Breast epithelium (tissue), 4 donors: Measurements from ENCODE around the gene IGF1R. TPM values are rescaled to one million over a fixed set of nuclear protein-coding genes. Genes with fewer than 3 reads are reported as not detected.

Experiments used
- DNase-seq, 2 donors: peaks; one replicate each; pipeline ENCODE4 v3.0.0-alpha.2; 2019; ENCODE audit warnings: low spot score in 2 of 2
- H3K27ac ChIP-seq, 2 donors: fragments of 200-600 bp; sonication (generic) in 1 of 2; one replicate each; pipeline ENCODE4 v1.5.1; 2016 to 2019; ENCODE audit warnings: mild to moderate bottlenecking in 1 of 2
- H3K27me3 ChIP-seq, 2 donors: fragments of 200-600 bp; sonication (generic) in 1 of 2; one replicate each; pipeline versions ENCODE4 v1.5.1 to v1.6.0; 2017 to 2019; ENCODE audit warnings: control low read depth in 1 of 2, mild to moderate bottlenecking in 1 of 2
- H3K36me3 ChIP-seq: fragments of 200-600 bp; one replicate; pipeline ENCODE4 v1.5.1; 2019
- H3K4me1 ChIP-seq, 2 donors: fragments of 200-600 bp; sonication (generic); one replicate each; pipeline ENCODE4 v1.5.1; 2016 to 2019; ENCODE audit warnings: control low read depth in 1 of 2
- H3K4me3 ChIP-seq, 3 donors: fragments of 200-600 bp; sonication (generic); 1 replicate in 2 of 3; 2 replicates in 1 of 3; pipeline ENCODE4 v1.5.1; 2016 to 2019; ENCODE audit warnings: mild to moderate bottlenecking in 3 of 3, moderate library complexity in 2 of 3
- H3K9me3 ChIP-seq, 2 donors: fragments of 200-600 bp; sonication (generic) in 1 of 2; one replicate each; pipeline ENCODE4 v1.5.1; 2016 to 2019; ENCODE audit warnings: control low read depth in 1 of 2
- POLR2A ChIP-seq: fragments of 450-650 bp; IDR thresholded peaks from one replicate; pipeline ENCODE4 v1.6.1; 2016; ENCODE audit warnings: antibody characterized with exemption, mild to moderate bottlenecking, moderate library complexity
- POLR2AphosphoS5 ChIP-seq, 3 donors: sonication (generic); formaldehyde crosslinking; IDR thresholded peaks; one replicate each; pipeline ENCODE4 v1.6.1; 2017; ENCODE audit warnings: antibody characterized with exemption in 3 of 3
- intact Hi-C: fragments of 100-400 bp; cut with DNase I; formaldehyde crosslinking; loops from one replicate; pipeline ENCODE4 v1.15.1; 2023; ENCODE audit warnings: low total_unique reads
- total RNA-seq, 3 donors: library from RNA; depleted of rRNA; stranded (reverse); fragments of >200 nt; gene quantifications; one replicate each; pipeline ENCODE4 v1.1.0, GENCODE V29; 2016
- TF ChIP-seq, protein P1 (sequence below), 3 donors: fragments of 450-650 bp; IDR thresholded peaks; one replicate each; pipeline ENCODE4 v1.5.1; 2016 to 2017; ENCODE audit warnings: antibody characterized with exemption in 3 of 3, mild to moderate bottlenecking in 3 of 3, moderate library complexity in 3 of 3

Gene IGF1R
- total RNA-seq, 3 donors from 2014 or later = 61.8 to 146 (median 103) TPM

DNA sequence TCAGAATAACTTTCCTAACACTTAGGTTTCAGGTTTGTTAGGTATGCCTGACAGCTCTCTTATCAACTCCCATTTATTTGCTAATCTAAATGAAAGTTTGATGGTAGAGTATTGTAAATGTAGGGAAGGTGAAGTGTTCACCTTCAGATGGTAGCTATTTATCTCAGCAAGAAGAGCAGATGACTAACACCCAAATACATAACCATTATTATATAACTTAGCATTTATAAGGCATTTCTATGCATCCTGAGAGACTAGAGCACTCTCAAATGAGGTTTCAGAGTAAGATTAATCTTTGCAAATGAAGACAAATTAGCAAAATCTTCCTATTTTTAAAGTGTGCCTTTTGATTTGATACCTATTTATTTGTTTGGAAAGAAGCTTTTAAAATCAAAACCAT lies 143.8 kb downstream of the IGF1R start:
- Histone ChIP-seq H3K27ac (no peak overlapping the region), H3K4me3 (no peak overlapping the region), H3K9me3 (no peaks in the 10 kb centered on the region), H3K36me3 (no peaks in the 10 kb centered on the region), H3K4me1 (peaks cover 0 to 18% of the 10 kb centered on the region in 2 donors), H3K27me3 (no peaks in the 10 kb centered on the region)
- DNase-seq = no peak
- TF ChIP-seq POLR2AphosphoS5 (IDR thresholded peaks at IDR 0.05) = no peak
- TF ChIP-seq, protein P1, sequence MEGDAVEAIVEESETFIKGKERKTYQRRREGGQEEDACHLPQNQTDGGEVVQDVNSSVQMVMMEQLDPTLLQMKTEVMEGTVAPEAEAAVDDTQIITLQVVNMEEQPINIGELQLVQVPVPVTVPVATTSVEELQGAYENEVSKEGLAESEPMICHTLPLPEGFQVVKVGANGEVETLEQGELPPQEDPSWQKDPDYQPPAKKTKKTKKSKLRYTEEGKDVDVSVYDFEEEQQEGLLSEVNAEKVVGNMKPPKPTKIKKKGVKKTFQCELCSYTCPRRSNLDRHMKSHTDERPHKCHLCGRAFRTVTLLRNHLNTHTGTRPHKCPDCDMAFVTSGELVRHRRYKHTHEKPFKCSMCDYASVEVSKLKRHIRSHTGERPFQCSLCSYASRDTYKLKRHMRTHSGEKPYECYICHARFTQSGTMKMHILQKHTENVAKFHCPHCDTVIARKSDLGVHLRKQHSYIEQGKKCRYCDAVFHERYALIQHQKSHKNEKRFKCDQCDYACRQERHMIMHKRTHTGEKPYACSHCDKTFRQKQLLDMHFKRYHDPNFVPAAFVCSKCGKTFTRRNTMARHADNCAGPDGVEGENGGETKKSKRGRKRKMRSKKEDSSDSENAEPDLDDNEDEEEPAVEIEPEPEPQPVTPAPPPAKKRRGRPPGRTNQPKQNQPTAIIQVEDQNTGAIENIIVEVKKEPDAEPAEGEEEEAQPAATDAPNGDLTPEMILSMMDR (IDR thresholded peaks at IDR 0.05) = no peak
- no peak for TF ChIP-seq POLR2A
- intact Hi-C loops = no loop called here

DNA sequence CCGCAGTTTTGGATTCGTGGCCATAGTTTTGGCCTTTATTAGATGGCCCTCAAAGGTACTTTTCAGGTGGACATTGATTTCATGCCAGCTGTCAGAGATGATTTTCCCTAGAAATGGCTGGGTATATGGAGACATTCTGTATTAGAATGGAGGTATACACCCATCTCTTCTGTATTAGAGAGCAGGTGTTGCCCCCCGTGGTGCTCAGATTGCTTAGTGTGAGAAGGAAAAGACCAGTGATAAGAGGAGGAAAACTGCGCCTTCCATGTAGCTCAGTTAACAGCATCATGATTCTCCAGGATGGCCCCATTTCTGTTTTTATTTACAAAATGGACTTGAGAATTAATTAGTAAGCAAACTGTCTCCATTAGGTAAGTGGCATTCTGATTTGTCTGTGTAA lies 145.9 kb downstream of the IGF1R start:
- no peak for DNase-seq
- Histone ChIP-seq H3K4me1 (peaks cover 0 to 19% of the 10 kb centered on the region in 2 donors), H3K9me3 (no peaks in the 10 kb centered on the region), H3K4me3 (no peak overlapping the region), H3K27me3 (no peaks in the 10 kb centered on the region), H3K27ac (no peak overlapping the region), H3K36me3 (no peaks in the 10 kb centered on the region)
- intact Hi-C loops = no loop called here
- no peak for TF ChIP-seq POLR2A
- TF ChIP-seq, protein P1 (IDR thresholded peaks at IDR 0.05) = no peak
- no peak for TF ChIP-seq POLR2AphosphoS5 (IDR thresholded peaks at IDR 0.05)

DNA sequence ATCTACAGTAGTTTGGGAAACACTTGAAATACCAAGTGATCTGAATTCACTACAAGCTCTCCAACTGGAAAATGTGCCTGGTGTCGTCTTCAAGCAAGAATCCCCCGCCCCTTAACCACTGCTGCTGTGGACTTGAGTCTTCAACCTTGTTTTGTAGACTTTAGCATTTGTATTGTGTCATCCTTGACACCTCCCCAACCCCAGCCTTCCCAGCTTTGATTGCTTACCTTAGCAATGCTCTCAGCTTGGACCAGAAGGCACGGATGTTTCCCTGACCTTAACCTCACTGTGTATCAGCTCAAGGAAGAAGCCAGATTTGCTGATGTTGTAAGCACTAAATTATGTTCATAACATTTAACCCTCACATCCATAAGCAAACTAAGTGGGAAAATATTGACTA lies 146.4 kb downstream of the IGF1R start:
- Histone ChIP-seq H3K27me3 (no peaks in the 10 kb centered on the region), H3K4me3 (no peak overlapping the region), H3K36me3 (no peaks in the 10 kb centered on the region), H3K4me1 (peaks cover 0 to 23% of the 10 kb centered on the region in 2 donors), H3K27ac (no peak overlapping the region), H3K9me3 (no peaks in the 10 kb centered on the region)
- intact Hi-C loops = no loop called here
- no peak for TF ChIP-seq POLR2A
- TF ChIP-seq, protein P1 (IDR thresholded peaks at IDR 0.05) = no peak
- TF ChIP-seq POLR2AphosphoS5 (IDR thresholded peaks at IDR 0.05) = no peak
- DNase-seq = no peak

DNA sequence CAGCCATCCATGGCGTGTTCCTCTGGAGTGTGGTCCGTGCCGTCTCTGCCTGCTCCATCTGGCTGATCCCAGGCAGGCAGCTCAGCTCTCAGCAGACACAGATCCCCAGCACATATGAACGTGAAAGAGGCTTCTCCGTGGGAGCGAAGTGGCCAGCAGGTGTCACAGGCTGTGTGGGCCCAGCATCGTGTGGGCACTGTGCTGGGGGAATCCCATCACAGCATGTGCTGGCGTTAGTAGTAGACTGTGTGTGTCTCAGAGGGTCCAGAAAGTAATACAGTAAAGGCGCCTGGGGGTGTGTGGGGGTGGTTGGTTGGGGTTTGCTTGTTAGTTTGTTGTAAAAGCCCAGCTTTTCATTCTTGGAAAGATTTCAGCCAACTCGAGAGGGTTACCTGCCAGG lies 147.6 kb downstream of the IGF1R start:
- H3K27ac ChIP-seq = no peak overlapping the region
- DNase-seq = no peak
- no peaks in the 10 kb centered on the region for H3K36me3 ChIP-seq
- H3K4me3 ChIP-seq = no peak overlapping the region
- no peaks in the 10 kb centered on the region for H3K9me3 ChIP-seq
- TF ChIP-seq POLR2AphosphoS5 (IDR thresholded peaks at IDR 0.05) = no peak
- TF ChIP-seq, protein P1 (IDR thresholded peaks at IDR 0.05) = no peak
- H3K27me3 ChIP-seq = no peaks in the 10 kb centered on the region
- H3K4me1 ChIP-seq = peaks cover 0 to 35% of the 10 kb centered on the region in 2 donors
- intact Hi-C loops = no loop called here

DNA sequence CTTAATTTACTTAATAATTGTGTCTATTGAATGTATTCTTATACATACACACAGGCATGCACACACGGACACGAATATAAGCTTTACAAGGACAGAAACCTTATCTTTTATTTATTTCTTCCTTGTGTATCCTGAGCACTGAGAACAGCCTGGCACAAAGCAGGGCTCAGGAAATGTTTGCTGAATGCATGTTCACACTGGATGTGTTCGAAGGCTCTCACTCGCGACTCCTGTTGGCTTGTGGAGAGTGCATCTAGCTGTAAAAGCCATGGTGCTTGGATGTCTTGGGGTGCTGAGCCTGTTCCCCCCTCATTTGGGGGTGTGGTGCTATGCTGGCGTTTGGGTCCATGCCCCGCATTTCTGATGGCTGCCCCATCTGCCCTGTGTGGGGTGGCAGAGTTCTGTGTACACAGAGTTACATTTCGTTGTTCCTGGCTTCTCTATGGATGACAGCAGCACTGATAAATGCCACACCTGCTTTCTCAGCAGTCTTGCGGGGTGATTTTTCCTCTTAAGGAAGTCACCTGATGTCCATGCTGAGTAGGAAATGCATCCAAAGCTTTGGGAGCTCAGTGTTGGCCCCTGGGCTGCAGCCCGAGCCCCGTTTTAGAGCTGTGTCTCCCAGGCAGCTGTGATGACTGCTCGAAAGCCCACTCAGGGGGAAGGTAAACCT lies 148.5 kb downstream of the IGF1R start:
- intact Hi-C loops = no loop called here
- H3K4me1 ChIP-seq = peaks cover 0 to 43% of the 10 kb centered on the region in 2 donors
- no peak for TF ChIP-seq POLR2A
- TF ChIP-seq, protein P1 (IDR thresholded peaks at IDR 0.05) = no peak
- TF ChIP-seq POLR2AphosphoS5 (IDR thresholded peaks at IDR 0.05) = no peak

More for the DNA sequence above, 148.5 kb downstream of the IGF1R start:
- no peaks in the 10 kb centered on the region for H3K9me3 ChIP-seq
- no peak overlapping the region for H3K27ac ChIP-seq
- H3K27me3 ChIP-seq = no peaks in the 10 kb centered on the region
- H3K36me3 ChIP-seq = no peaks in the 10 kb centered on the region
- DNase-seq = no peak
- H3K4me3 ChIP-seq = no peak overlapping the region
